Measurements from ENCODE around the gene TBCA. TPM values are rescaled to one million over a fixed set of nuclear protein-coding genes. Genes with fewer than 3 reads are reported as not detected.

Gene TBCA
- total RNA-seq, 8 experiments from 2014 or later = 213 to 335 (median 288) TPM

DNA sequence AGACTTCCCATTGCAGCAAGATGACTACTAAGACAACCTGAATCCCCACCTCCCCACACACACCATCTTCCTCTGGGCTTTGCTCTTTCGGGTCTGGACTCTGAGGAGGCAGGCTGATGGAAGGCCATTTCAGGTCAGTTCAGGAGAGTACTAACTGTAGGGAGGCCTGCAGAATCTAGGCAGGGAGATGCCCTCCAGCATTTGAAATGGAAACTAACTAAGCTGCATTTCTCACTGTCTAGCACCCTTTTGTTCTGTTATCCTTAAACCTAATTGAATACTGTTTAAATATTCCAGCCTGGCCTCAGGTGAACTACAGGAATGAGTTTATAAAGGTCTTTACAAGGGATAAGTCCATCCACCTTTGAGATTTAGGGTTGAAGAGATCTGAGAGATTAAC is 4.9 kb upstream of the TBCA start:
- in situ Hi-C loops (cut with MboI; ENCODE audit: low pct_unique_long_range_greater_than_20kb in 2 of 9, low sequenced_read_pairs in 9 of 9, unreplicated experiment in 9 of 9) = no loop called here
- WGBS, 10 experiments = 33 to 100% (median 80%) methylated on average over 1 of the region's 1 CpG; no CpG with 5 or more reads in 3 of the 10 experiments
- Histone ChIP-seq H3K4me3 (no peak overlapping the region), H3K27ac (no peak overlapping the region), H3K4me1 (replicated peaks in 1 of 2) (no peaks in the 10 kb centered on the region)
- ATAC-seq (replicated peaks in 6 of 8) = no peak

GRCh38 chr5:77778881-77779438 is 2.8 kb upstream of the TBCA start:
- H3K4me1 ChIP-seq (replicated peaks in 1 of 2) = peaks cover 7 to 12% of the 10 kb centered on the region in 2 donors
- H3K27ac ChIP-seq = no peak overlapping the region
- H3K4me3 ChIP-seq = no peak overlapping the region
- no peak for ATAC-seq (replicated peaks in 6 of 8)
- 67 to 100% (median 87%) methylated on average over 2 of the region's 2 CpGs; no CpG with 5 or more reads in 4 of the 10 experiments for WGBS, 10 experiments
- in situ Hi-C loops (cut with MboI; ENCODE audit: low pct_unique_long_range_greater_than_20kb in 2 of 9, low sequenced_read_pairs in 9 of 9, unreplicated experiment in 9 of 9) = no loop called here

GRCh38 chr5:77778398-77778797 is 2.3 kb upstream of the TBCA start:
- ATAC-seq (replicated peaks in 6 of 8) = no peak
- WGBS, 10 experiments = 83 to 100% (median 100%) methylated on average over 1 to 2 of the region's 2 CpGs; no CpG with 5 or more reads in 3 of the 10 experiments
- in situ Hi-C loops (cut with MboI; ENCODE audit: low pct_unique_long_range_greater_than_20kb in 2 of 9, low sequenced_read_pairs in 9 of 9, unreplicated experiment in 9 of 9) = no loop called here

GRCh38 chr5:77777911-77778310 is 1.8 kb upstream of the TBCA start:
- no peak overlapping the region for H3K27ac ChIP-seq
- peaks cover 18 to 22% of the 10 kb centered on the region in 2 donors for H3K4me1 ChIP-seq (replicated peaks in 1 of 2)
- no peak for ATAC-seq (replicated peaks in 6 of 8)
- 78 to 100% (median 100%) methylated on average over 1 to 3 of the region's 3 CpGs; no CpG with 5 or more reads in 2 of the 10 experiments for WGBS, 10 experiments
- H3K4me3 ChIP-seq = no peak overlapping the region
- in situ Hi-C loops (cut with MboI; ENCODE audit: low pct_unique_long_range_greater_than_20kb in 2 of 9, low sequenced_read_pairs in 9 of 9, unreplicated experiment in 9 of 9) = no loop called here

More at GRCh38 chr5:77778398-77778797, 2.3 kb upstream of the TBCA start:
- Histone ChIP-seq H3K4me3 (no peak overlapping the region), H3K4me1 (replicated peaks in 1 of 2) (peaks cover 13 to 17% of the 10 kb centered on the region in 2 donors), H3K27ac (no peak overlapping the region)

DNA sequence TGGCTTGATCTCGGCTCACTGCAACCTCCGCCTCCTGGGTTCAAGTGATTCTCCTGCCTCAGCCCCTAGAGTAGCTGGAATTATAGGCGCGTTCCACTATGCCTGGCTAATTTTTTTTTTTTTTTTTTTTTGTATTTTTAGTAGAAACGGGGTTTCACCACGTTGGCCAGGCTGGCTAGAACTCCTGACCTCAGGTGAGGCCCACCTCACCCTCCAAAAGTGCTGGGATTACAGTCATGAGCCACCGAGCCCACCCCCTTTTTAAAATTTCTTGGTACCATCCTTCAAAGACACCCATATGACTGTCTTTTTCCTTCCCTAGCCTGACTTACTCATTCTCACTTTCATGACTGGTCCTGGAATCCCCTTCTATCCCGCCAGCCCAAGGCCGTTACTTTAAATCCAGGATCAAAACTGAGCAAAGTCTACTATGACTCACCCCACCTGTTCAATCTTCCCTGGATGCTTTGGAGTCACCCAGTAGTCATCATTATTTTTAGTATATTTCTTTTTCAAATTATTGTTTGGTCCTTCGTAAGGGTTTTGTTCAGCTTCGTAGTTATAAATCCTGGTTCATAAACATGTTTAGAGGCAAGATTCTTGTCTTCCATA is 1.2 kb upstream of the TBCA start:
- no peak overlapping the region for H3K4me3 ChIP-seq

DNA sequence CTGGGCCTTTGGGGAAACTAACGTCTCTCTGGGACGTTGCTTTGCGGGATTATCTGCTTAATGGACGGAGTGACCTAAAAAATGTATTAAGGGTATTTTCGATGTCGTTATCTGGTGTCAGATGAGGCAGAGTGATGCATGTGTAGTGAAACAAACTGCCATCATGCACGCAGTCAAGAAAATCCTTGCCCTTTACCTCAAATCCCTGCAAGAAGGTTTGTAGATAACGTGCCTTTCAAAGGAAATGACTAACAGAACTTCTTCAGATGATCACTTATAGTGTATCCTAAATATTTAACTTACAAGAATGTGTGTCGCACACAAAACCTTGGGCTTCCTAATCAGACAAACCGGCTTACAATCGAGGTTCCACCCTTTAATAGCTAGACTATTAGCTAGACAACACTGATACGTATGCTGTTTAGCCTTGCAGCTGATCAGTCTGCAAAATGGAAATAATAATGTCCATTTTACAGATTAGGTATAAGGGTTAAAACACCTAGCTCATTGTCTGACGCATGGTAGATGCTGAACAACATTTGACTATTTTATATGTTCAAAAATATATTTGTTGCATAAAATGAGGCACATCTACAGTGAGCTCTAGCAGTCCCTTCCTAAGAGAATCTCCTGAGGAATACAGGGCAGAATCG is 541 bp upstream of the TBCA start:
- no peak for ATAC-seq (replicated peaks in 6 of 8)
- peaks cover 19 to 23% of the 10 kb centered on the region in 2 donors for H3K4me1 ChIP-seq (replicated peaks in 1 of 2)
- H3K27ac ChIP-seq = no peak overlapping the region
- in situ Hi-C loops (cut with MboI; ENCODE audit: low pct_unique_long_range_greater_than_20kb in 2 of 9, low sequenced_read_pairs in 9 of 9, unreplicated experiment in 9 of 9) = no loop called here
- 0 to 100% (median 46%) methylated on average over 1 to 13 of the region's 14 CpGs for WGBS, 10 experiments
- H3K4me3 ChIP-seq = peak overlapping the region; percentile 54 to 89 (median 58)

More for the DNA sequence above, 1.2 kb upstream of the TBCA start:
- peaks cover 19 to 23% of the 10 kb centered on the region in 2 donors for H3K4me1 ChIP-seq (replicated peaks in 1 of 2)
- in situ Hi-C loops (cut with MboI; ENCODE audit: low pct_unique_long_range_greater_than_20kb in 2 of 9, low sequenced_read_pairs in 9 of 9, unreplicated experiment in 9 of 9) = no loop called here
- no peak for ATAC-seq (replicated peaks in 6 of 8)
- 70 to 100% (median 87%) methylated on average over 3 to 11 of the region's 11 CpGs for WGBS, 10 experiments
- no peak overlapping the region for H3K27ac ChIP-seq

DNA sequence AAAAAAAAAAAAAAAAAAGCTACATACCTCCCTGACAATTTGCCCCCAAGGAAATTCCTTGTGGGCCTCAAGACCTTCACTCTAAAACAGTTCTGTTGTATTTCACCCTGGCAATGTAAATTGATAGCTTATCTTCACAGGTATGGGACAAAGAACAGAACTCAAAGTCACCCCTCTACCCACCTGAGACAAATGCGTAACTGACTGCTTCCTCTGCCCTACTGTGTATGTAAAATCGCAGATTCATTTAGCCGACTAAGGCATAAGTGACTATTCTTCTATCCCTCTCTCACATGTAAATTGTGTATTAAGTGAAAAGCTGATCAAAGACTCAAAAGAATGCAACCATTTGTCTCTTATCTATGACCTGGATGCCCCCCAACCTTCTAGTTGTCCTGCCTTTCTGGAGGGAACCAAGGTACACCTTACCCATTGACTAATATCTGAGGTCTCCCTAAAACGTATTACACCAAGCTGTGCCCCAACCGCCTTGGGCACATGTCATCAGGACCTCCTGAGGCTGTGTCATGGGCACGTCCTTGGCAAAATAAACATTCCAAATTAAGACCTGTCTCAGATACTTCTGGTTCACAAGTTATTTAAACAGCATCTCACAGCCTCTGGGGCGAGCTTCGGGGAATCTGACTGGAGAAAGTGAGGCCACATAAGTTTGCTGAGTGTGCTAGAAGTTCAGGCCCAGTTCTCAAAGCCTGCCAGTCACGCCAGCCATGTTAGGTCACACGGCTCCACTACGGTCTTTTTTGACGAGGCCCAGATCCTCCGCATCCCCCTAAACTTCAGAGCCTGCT is 954 bp downstream of the TBCA start:
- in situ Hi-C loops (cut with MboI; ENCODE audit: low pct_unique_long_range_greater_than_20kb in 2 of 9, low sequenced_read_pairs in 9 of 9, unreplicated experiment in 9 of 9) = no loop called here
- Histone ChIP-seq H3K4me1 (replicated peaks in 1 of 2) (peaks cover 19 to 23% of the 10 kb centered on the region in 2 donors), H3K4me3 (peak overlapping the region; percentile 54 to 89 (median 58)), H3K27ac (peak overlapping the region; percentile 83 to 88)
- WGBS, 10 experiments = 0 to 20% (median 0%) methylated on average over 1 to 10 of the region's 13 CpGs; no CpG with 5 or more reads in 1 of the 10 experiments
- no peak for ATAC-seq (replicated peaks in 6 of 8)

DNA sequence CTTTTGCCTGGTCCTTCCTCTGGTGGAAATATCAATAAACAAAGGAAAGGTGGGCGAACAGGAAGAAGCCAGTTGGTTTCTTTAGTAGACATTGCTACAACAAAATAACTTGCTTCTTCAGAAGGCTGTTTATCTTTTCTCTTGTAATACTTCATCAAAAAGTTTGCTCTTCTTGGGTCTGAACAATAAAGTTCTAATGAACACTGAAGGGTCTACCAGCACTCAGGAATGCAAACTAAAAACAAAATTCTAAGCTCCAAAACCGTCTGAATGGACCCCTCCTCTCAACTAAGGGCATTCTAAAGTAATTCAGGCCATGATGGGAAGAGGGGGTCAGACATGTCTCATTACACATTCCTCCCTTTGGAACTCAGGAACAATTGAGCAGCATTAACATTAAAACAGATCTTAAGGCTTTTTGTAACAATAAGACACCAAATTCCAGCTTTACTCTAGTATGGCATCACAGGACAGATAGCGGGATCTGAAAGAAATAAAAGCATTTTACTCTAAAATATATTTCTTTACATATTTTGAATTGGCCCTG is 2.3 kb downstream of the TBCA start:
- 0 to 100% (median 41%) methylated on average over 1 to 3 of the region's 3 CpGs for WGBS, 10 experiments
- ATAC-seq (replicated peaks in 6 of 8) = no peak

DNA sequence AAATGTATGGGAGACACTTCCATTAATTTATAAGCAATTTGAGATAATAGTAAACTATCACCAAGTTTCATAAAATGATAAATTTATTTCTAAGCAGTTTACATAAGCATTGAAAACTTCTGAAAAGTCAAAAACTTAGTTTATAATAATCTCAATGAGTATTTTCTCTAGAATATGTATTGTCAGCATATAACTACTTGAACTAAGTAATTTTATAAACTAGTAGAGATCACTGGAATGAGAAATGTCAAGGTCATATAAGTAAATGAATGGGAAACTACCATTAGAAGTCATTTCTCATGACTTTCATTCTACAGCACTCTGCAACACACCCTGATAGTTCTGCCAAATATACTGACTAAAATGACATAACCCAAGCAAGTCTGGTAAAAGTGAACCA is 3.4 kb downstream of the TBCA start:
- ATAC-seq (replicated peaks in 6 of 8) = no peak
- Histone ChIP-seq H3K4me1 (replicated peaks in 1 of 2) (peaks cover 19 to 23% of the 10 kb centered on the region in 2 donors), H3K4me3 (no peak overlapping the region), H3K27ac (no peak overlapping the region)
- in situ Hi-C loops (cut with MboI; ENCODE audit: low pct_unique_long_range_greater_than_20kb in 2 of 9, low sequenced_read_pairs in 9 of 9, unreplicated experiment in 9 of 9) = no loop called here

More for the DNA sequence above, 2.3 kb downstream of the TBCA start:
- in situ Hi-C loops (cut with MboI; ENCODE audit: low pct_unique_long_range_greater_than_20kb in 2 of 9, low sequenced_read_pairs in 9 of 9, unreplicated experiment in 9 of 9) = no loop called here
- Histone ChIP-seq H3K27ac (no peak overlapping the region), H3K4me3 (peak overlapping the region in 3 of 5 donors; percentile 54 to 89 (median 61)), H3K4me1 (replicated peaks in 1 of 2) (peaks cover 19 to 23% of the 10 kb centered on the region in 2 donors)

DNA sequence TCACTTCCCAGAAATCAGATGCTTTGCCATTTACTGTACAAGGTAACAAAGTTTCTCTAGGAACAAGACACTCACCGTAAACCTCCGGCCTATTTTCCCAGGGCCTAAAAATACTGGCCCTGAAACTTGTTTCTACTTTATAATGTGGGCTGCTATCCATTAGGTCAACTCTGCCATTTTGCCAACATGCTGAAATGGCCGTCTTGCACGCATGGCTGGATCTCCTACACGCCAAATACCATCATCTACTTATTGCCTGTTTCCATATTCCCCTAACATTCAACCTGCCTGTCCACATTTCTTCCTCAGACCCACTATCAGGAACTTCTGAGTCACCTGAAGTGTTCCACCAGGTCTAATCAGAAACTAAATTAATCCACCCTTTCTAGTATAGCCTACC is 4.7 kb downstream of the TBCA start:
- WGBS, 10 experiments = 78 to 97% (median 86%) methylated on average over 1 to 5 of the region's 5 CpGs; no CpG with 5 or more reads in 3 of the 10 experiments
- ATAC-seq (replicated peaks in 6 of 8) = no peak
- in situ Hi-C loops (cut with MboI; ENCODE audit: low pct_unique_long_range_greater_than_20kb in 2 of 9, low sequenced_read_pairs in 9 of 9, unreplicated experiment in 9 of 9) = no loop called here
- H3K27ac ChIP-seq = no peak overlapping the region
- H3K4me1 ChIP-seq (replicated peaks in 1 of 2) = peaks cover 19 to 23% of the 10 kb centered on the region in 2 donors
- no peak overlapping the region for H3K4me3 ChIP-seq

GRCh38 chr5:77770293-77771005 is 5.7 kb downstream of the TBCA start:
- H3K4me3 ChIP-seq = no peak overlapping the region
- WGBS, 10 experiments = 88 to 100% (median 100%) methylated on average over 1 to 4 of the region's 4 CpGs; no CpG with 5 or more reads in 1 of the 10 experiments
- peaks cover 19 to 23% of the 10 kb centered on the region in 2 donors for H3K4me1 ChIP-seq (replicated peaks in 1 of 2)
- in situ Hi-C loops (cut with MboI; ENCODE audit: low pct_unique_long_range_greater_than_20kb in 2 of 9, low sequenced_read_pairs in 9 of 9, unreplicated experiment in 9 of 9) = no loop called here
- no peak for ATAC-seq (replicated peaks in 6 of 8)
- H3K27ac ChIP-seq = no peak overlapping the region

- no peak for ATAC-seq (replicated peaks in 6 of 8)
- in situ Hi-C loops (cut with MboI; ENCODE audit: low pct_unique_long_range_greater_than_20kb in 2 of 9, low sequenced_read_pairs in 9 of 9, unreplicated experiment in 9 of 9) = no loop called here
- peaks cover 11 to 12% of the 10 kb centered on the region in 2 donors for H3K4me1 ChIP-seq (replicated peaks in 1 of 2)
These were observed 7.2 kb downstream of the TBCA start for GRCh38 chr5:77768978-77769377.

More at GRCh38 chr5:77768978-77769377, 7.2 kb downstream of the TBCA start:
- Histone ChIP-seq H3K4me3 (no peak overlapping the region), H3K27ac (no peak overlapping the region)

All from motor neuron (in vitro differentiated cells).